GM13977 (cell line): ENCODE measurements around the gene BDH1.

ENCODE experiments used
- DNase-seq: peaks from one replicate; pipeline ENCODE4 v3.0.0; 2012; ENCODE audit warnings: low spot score
- in situ Hi-C: fragments of 300-500 bp; cut with MboI; formaldehyde crosslinking; loops from one replicate; pipeline ENCODE4 v1.12.0; 2022; ENCODE audit warnings: low sequenced_read_pairs, low pct_unique_long_range_greater_than_20kb, mixed read lengths, inconsistent platforms; ENCODE audit not compliant: unreplicated experiment
- TF ChIP-seq, protein P1 (sequence below): IDR thresholded peaks from 2 replicates; pipeline ENCODE4 v1.5.1; 2012; ENCODE audit warnings: mild to moderate bottlenecking, control low read depth; ENCODE audit not compliant: insufficient read depth; ENCODE audit errors: extremely low read depth, missing control alignments

The BDH1 gene

DNA sequence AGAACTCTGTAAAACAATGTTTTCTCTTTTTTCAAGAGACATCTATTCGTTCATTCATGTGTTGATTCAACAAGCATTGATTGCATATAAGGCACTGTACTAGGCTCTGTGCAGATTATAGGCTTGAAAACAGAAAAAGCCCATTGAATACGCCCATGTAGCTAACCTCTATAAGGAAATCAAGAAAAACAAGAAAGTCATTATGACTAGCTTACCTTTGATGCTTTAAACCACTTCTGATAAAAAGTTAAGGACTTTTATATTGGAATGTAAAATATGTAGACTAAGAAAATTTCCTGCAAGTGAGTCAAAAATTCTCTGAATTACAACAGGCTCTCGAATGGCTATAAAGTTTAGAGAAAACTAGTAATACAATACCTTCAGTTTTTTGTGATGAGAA, 92.5 kb downstream of the BDH1 start:
- DNase-seq: no peak
- TF ChIP-seq, protein P1, sequence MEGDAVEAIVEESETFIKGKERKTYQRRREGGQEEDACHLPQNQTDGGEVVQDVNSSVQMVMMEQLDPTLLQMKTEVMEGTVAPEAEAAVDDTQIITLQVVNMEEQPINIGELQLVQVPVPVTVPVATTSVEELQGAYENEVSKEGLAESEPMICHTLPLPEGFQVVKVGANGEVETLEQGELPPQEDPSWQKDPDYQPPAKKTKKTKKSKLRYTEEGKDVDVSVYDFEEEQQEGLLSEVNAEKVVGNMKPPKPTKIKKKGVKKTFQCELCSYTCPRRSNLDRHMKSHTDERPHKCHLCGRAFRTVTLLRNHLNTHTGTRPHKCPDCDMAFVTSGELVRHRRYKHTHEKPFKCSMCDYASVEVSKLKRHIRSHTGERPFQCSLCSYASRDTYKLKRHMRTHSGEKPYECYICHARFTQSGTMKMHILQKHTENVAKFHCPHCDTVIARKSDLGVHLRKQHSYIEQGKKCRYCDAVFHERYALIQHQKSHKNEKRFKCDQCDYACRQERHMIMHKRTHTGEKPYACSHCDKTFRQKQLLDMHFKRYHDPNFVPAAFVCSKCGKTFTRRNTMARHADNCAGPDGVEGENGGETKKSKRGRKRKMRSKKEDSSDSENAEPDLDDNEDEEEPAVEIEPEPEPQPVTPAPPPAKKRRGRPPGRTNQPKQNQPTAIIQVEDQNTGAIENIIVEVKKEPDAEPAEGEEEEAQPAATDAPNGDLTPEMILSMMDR: no peak
- in situ Hi-C loops: no loop called here

DNA sequence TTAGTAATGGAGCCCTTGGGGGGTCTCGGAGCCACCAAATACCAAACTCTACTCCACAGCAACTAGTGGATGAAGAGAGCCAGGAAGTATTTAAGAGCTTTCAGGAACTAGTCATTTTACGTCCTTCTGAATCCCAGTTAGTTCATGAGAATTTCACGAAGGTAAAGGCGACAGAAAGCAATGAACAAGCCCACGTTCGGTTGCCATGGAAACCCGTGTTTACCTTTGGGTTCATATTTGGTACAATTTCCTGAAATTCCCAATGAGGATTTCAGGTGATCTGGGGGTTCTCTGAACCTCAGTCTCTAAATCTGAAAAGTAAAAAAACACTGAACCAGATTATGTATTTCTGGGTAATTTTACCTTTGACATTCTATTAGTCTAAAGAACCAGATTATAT, 93.0 kb downstream of the BDH1 start:
- in situ Hi-C loops: no loop called here
- no peak for DNase-seq
- TF ChIP-seq, protein P1: no peak

DNA sequence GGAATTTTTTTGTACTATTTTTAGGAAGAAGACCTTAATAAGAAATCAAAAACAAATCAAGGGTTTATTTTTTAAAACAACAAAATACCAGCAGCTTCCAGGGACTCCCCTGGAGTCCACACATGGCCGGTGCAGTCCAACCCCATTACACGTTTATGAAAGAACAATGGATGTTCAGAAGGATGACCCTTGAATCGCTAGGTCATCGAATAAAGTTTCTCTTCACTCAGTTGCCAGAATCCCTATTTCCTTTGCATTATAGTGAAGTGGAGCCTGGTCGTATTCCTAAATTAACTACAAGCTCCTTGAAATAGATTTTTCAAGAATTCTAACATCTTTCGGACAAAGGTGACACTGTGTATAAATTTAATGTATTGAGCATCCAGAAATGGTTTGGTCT, 95.1 kb downstream of the BDH1 start:
- TF ChIP-seq, protein P1: no peak
- DNase-seq: no peak
- in situ Hi-C loops: no loop called here

DNA sequence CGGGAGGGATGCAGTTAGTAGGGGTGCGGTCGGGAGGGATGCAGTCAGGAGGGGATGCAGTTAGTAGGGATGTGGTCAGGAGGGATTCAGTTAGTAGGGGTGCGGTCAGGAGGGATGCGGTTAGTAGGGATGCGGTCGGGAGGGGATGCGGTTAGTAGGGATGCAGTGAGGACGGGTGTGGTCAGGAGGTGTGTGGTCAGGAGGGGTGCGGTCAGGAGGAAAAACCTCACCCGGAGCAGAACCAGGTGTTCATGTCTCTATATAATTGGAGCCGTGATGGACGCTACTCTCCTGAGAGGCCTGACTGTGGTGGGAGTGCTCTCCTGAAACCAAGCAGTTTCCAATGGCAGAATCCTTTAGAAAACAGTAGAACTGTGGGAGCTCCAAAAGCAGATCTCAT, 95.8 kb downstream of the BDH1 start:
- in situ Hi-C loops: no loop called here
- TF ChIP-seq, protein P1: no peak
- DNase-seq: no peak
